Fibroblast of skin of right biceps (primary cell): Measurements from ENCODE around the gene ANKFN1.
"Not testable (repeated sequence)": the region's sequence is repeated elsewhere in the genome, so short reads cannot be mapped to it uniquely, and the experiment has no call there.

ENCODE experiments used
- DNase-seq: peaks from one replicate; pipeline ENCODE4 v3.0.0-alpha.2; 2013

ANKFN1 gene

DNA sequence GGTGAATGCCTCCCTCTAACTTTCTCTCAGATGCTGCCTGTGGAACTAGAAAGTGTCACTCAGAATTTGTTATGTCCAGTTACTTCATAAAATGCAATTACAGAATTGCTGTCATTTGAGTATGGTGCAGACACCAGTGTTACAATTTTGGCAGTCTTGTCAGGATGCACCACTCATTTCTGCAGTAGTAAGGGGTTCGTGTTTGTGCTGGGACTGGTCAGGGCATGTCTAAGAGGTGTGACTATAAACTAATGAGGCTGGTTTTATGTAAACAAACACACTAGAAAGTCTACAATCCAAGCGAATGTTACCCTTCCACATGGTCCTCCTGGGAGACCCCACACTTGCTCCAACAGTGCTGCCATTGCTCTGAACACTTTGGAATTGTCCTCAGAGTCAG is 206.2 kb downstream of the ANKFN1 start:
- no peak for DNase-seq

DNA sequence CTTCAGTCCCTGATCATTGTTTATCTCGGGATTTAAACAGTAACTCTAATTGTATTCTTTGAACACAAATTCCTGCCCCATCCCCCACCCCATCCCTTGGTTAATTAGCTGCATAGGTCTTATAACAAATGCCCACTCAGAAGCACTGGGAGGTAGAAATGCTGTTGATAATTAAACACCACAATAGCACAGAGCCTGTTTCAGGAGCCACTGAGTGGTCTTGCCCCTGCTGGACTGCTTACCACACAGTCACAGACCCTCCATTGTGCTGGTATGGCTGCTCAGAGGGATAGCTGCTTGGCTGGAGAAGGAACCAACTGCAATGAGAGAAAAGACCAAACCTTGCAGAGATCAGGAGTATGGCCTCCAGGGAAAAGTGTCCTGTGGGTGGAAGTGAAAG is 214.1 kb downstream of the ANKFN1 start:
- no peak for DNase-seq

DNA sequence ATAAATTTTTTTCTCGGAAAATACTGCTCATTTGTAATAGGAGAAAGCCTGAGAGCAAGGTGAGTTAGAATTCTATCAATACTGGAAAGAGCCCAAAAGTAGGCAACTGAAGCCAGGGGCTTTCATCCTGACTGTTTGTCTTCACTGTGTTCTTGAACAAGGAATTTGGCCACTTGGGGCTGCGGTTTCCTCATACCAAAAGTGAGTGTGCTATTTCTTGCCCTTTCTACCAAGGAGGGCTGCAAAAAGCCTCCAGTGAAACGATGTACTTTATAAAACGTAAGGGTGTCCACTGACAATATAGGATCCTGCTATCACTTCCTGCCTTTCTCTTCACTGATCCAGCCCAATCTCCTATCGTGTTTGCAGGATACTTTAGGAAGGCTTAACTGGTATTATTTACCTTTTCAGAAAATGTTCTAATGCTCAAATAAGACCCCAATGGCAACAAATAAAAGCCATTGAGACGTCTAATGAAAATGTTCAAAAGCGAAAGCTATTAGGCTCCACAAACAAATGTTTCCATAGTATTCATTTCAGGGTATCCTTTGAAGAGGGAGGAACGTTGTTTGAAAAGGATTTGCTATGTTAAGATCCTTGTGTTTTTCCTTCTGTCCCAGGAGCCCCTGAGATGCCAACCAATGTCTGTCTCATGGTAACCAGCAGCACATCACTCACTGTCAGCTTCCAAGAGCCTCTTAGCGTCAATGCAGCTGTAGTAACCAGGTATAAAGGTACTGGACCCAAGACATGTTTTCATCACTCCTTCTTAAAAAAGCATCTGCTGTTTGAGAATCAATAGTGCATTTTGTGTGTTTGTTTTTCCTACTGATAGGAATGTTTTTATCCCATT is 220.9 kb downstream of the ANKFN1 start:
- no peak for DNase-seq

DNA sequence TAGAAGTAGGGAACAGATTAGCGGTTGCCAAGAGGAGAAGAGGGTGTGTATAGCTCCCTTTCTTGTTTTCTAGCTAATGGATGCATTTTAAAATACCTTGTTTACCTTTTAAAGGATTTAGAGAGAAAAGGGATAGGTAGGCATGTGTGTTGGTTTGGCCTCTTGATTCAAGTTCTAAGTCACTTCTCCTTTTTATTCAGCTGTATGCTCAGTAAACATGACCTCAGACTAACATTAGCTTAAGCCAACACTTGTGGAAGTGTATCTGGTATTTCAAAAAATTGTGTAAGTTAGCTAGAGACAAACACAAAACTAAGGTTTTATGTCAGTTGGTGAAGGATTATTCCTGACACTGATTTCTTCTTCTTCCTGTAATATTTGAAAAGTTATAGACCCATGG is 236.1 kb downstream of the ANKFN1 start:
- DNase-seq: no peak

DNA sequence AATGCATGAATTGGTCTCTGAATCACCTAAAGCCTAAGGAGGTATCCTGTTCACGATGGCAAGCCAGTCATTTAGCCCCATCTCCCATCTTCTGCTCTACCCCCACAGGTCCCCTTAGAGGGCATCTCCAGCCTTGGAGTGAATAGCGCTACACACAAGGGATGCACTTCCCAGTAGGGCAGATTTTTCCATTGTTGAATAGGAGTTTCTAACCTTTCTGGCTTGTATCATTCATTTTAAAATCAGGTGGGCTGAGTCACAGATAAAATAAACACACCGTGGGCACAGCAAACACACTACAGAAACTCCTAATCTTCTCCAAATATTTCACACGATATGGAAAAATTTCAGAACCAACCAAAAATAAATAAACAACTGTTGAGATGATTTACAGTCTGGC is 239.0 kb downstream of the ANKFN1 start:
- DNase-seq: no peak

DNA sequence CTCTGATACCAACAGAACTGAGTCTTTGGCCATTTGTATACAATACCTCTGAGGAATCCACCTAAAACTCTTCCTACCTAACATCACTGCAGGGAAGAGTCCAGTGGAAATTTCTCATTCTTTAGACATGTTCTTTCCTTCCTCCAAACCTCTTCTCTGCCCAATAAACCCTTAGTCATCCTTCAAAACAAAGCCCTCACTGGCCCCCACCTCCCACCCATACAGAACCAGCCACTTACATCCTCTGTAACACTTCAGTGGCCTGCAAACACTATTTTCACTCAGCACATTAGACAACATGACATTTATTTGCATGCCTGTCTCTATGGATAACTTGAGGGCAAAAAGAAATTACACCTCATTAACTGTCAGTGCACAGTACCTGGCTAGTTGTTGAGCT is 239.9 kb downstream of the ANKFN1 start:
- no peak for DNase-seq

DNA sequence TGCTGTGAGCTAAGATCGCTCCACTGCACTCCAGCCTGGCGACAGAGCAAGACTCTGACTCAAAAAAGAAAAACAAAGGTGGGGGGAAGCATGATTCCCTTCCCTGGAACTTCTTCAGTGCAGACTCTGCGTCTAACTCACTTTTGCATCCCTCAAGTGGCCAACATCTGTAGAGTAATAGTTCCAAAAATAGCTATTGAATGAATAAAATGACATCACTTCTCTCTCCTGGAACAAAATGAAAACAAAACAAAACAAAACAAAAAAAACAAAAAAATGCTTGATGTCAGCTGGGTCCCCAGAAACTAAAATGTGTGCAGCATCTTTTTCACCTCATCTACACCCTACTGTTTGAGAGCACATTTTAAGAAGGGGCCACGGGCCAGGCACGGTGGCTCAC is 242.5 kb downstream of the ANKFN1 start:
- DNase-seq: no peak

DNA sequence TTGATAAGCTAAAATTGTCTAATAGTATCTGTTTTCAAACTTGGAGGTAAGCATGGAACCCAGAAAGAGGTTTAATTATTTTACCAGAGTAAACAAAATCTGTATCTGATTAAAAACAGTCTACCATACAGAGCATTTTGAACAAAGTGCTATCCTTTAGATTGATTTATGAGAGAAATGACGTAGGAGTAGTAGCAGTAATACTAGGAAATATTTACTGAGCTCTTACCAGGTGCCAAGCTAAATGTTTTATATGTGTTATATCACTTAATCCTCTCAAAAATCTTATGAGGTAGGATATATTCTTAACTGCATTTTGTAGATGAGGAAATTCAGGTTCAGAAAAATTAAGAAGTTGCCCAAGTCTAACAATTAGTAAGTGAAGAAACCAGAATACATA is 253.8 kb downstream of the ANKFN1 start:
- DNase-seq: no peak

DNA sequence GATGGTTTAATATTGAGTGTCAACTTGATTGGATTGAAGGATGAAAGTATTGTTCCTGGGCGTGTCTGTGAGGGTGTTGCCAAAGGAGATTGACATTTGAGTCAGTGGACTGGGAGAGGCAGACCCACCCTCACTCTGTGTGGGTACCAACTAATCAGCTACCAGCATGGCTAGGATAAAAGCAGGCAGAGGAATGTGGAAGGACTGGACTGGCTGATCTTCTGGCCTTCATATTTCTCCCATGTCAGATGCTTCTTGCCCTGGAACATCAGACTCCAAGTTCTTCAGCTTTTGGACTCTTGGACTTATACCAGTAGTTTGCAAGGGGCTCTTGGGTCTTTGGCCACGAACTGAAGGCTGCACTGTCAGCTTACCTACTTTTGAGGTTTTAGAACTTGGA is 259.1 kb downstream of the ANKFN1 start:
- not testable (repeated sequence) for DNase-seq

DNA sequence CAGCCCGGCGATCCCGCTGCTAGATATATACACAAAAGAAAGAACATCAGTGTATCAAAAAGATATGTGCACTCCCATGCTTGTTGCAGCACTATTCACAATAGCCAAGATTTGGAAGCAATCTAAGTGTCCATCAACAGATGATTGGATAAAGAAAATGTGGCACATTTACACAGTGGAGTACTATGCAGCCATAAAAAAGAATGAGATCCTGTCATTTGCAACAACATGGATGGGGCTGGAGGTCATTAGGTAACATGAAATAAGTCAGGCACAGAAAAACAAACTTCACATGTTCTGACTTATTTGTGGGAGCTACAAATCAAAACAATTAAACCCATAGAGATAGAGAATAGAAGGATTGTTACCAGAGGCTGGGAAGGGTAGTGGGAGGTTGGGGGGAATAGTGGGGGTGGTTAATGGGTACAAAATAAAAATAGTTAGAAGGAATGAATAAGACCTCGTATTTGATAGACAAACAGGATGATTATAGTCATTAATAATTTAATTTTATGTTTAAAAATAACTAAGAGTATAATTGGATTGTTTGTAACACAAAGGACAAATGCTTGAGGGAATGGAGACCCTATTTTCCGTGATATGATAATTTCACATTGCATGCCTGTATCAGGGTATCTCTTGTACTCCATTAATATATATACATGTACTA is 263.5 kb downstream of the ANKFN1 start:
- DNase-seq: no peak

DNA sequence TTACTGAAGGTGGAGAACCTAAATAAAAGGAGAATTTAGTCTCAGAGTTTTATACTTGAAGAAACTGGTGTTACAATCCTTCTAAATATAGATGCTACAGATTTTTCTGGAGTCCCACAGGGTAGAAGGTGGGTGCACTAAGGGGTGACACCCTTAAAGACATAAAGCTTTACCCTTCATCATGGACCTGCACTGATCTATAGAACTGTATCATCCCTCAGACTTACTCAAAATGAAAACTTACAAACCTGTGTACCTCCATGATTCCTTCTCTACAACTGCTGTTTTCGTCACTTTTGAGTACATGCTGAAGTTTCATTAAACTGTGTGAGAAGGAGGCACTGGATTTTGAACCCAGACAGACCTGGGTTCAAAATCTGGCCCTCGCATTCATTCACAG is 270.7 kb downstream of the ANKFN1 start:
- DNase-seq: no peak

DNA sequence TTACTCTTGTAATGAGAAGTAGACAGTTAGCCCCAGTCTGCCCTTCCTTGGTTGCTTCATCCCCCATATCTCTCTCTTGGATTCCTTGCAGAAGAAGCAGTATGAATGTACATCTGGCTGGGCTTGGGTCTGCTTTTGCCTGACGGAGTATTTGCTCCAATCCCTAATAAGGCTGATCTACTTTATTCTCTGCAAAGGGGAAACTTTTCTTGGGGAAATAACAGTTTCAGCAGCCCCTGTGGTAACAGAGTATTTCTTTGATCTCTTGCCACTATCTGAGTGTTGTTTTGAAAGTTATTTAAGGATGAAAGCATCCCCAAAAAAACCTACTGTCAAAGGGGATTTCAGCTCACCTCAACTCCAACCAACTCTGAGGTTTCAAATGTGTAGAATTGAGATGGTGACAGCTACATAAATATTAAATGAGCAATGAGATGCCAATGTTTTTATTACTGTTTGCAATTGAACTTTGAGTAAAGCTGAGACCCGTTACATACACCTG is 271.3 kb downstream of the ANKFN1 start:
- DNase-seq: no peak

DNA sequence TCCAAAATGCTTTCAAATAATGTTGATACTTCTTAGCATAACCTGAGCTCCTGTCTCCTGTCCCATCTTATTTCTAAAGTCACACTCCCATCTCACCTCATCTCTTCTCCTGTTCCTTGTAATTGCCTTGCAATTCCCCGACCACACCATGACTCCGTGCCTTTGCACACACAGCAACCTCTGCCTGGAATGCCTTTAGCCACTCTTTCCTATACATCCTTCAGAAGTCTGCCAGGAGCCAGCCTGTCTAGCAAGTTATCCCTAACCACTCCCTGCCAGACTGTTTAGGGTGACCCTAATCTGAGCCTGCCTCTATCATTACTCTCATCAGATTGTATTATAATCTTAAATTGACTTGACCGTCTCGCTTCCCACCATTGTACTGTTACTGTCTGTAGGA is 272.2 kb downstream of the ANKFN1 start:
- no peak for DNase-seq

DNA sequence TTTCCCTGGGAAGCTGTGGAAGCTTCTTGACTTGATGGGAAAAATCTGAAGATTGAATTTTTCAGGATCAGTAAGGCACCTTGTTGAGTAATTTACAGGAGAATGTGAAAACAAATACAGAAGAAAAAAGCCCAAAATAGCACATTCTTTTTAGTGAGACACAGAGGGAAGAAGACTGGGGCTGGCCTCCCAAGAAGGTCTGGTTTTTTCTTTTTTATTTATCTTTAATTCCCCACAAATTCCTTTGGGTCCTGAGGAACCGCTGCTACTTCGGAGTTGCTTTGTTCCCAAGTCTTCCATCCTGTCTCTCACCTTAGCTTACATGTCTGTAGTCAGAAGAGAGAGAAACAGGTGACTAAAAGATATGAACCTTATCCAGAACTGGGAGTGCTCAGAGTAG is 273.6 kb downstream of the ANKFN1 start:
- no peak for DNase-seq

DNA sequence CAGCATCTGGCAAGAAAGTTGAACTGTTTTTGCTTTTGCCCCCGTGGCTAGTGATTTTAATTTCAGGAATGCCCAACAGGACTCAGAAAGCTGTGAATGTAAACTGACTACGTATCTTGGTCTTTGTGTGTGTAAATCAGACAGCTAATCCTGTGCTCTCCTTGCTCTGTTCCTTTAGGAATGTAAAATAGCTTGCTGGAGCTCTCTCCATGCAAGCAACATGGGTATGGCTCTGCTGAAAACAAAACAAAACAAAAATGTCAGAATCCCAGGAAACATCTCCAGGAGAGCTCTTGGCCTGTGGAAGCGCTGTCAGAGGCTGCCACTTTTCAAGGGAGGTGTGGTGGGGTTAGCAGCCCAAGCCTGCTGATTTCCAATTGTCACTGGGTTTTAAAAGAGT is 278.5 kb downstream of the ANKFN1 start:
- no peak for DNase-seq

DNA sequence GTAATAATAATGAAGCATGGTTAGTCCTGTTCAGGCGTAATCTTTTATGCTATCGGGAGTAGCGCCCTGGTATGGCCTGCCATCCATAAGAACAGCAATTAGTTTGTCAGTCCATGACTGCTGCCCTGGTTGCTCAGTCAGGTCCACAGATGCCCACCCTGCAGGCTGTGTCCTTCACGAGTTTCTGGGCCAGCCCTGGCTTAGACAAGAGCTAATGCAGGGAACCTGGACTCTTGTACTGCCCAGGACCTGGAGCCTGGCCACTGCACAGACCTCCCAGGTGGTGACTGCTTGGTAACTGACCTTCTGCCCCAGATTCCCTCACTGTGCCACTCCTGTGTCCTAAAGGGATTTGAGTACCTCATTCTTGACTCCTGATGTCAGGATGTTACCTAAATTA is 279.2 kb downstream of the ANKFN1 start:
- DNase-seq: no peak

DNA sequence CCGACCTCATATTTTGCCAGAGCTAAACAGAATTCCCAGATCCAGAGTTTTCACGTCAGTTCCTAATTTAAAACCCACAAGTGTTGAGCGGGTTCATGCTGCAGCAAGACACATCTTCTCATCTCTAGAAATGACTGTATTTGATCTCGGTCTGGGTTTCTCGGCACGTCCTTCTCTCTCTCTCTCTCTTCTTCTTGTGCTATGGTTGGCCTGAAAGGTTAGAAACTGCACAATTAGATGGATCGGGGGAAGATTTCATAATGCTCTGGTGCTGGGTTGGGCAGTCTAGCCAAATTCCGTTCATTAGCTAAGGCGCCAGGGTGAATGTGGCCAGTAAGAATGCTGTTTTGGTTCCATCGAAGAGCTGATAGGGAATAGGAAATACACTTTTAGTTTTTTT is 281.3 kb downstream of the ANKFN1 start:
- DNase-seq: peak; percentile 27

DNA sequence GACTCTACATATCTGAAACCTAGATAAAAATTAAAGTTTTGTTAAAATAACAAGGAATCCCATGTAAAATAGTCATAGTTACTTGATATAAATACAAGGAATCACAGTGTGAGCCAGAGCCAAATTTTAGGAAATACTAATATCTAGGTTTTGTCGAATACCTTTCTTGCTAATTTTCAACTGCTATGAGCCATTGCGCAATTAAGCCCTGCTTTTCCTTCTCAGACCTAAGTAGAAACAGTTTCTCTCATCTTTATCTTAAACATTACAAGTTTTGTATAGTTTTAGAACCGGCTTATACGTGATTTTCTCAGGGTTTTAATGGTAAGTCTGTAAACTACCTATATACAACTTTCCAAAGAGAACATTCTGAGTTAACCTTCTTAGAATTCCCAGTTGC is 282.9 kb downstream of the ANKFN1 start:
- no peak for DNase-seq

DNA sequence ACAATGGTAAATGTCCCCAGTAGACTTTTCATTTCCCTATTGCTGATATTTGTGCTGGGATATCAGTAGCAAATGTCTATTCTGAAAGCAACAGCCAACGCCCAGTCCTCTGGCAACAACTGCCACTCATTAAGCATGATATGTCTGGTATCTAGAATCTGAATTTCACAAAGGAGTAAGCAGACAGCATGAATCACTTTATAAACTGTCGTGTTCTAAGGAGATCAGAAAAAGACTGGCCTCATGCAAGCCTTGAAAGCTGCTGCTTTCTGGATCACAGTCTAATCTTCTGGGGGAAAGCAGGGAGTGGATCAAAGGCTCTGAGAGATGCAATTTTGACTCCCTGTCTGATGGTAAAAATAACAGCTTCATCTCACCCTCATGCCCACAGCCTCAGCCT is 287.1 kb downstream of the ANKFN1 start:
- peak; percentile 71 for DNase-seq

DNA sequence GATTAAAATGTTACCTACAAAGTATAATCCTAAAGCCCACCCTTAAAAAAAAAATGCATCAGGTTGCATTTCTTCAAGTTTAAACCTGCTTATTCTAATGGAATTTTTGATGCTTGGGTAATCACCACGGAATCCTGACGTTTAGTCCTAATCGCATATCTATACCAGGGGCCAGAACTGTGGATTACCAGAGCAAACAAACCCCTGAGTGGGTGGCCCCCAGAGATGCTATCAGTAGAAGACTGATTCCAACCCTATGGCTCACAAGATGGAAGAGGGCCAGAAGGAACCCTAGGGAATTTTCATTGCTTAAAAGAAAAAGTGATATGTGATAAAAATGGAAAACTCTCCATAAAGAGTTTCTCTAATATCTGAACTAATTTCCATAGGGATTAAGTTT is 288.0 kb downstream of the ANKFN1 start:
- DNase-seq: peak; percentile 95

DNA sequence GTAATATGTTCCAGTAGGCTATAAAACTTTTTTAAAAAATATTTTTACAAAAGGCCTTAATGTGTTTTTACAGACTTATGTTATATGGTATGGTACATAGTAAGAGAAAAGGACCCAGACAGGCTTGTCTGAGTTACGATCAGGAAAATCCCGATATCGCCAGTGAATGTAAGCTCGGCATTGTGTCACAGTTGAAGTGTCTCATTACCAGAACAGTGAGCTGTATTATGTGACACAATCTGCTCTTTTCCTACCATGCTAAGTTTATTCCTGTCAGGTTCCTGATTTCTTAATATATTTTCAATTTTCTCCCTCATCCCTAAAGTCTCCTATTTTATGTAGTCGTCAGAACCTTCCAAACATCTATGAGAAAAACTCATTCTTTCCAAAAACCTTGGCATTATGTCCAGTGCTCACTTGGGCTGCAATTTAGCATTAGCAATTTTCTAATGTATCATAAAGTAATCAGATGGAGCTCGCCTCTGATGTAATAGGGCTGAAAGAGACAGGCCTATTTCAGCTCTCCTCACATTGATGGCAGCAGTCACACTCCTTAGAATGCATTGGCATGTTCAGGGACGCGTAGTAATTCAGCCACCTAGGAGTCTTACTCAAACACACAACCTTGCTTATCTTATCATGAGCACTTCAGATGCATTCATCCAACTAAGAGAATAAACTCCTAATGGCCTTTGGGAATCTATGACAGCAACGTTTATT is 292.6 kb downstream of the ANKFN1 start:
- DNase-seq: no peak

DNA sequence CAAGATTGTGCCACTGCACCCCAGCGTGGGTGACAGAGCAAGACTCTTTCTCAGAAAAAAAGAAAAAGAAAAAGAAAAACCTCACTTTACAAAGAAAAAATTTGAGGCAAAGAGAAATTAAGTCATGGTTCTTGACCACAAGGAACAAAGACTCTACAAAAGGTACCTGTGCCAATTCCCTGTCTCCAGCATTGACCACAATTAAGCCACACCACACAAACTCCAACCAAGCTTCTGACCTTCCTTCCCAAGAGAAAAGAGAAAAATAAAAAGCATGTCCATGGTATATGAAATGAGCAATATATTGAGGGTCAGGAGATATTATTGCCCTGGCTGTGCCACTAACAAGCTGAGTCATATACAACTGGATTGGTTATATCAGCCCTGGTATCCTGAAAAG is 293.9 kb downstream of the ANKFN1 start:
- peak; percentile 25 for DNase-seq

DNA sequence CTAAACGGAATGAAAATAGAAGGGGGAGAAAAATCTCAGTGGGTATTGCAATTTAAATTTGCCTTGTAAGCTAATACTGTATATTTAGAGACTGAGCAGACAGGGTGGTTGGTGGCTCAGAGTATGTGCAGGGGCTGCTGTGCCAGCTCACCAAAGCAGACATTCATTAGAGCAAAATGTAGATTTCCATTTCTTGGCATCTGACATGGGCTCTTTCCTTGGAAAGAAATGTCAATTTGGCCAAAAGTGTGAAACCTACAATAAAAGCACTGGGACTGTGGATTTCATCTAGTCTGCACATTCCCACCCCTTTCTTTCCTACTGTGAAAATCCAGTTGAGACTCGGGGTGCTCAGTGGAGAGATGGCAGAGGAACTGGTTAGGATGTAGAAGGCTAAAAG is 295.1 kb downstream of the ANKFN1 start:
- no peak for DNase-seq

DNA sequence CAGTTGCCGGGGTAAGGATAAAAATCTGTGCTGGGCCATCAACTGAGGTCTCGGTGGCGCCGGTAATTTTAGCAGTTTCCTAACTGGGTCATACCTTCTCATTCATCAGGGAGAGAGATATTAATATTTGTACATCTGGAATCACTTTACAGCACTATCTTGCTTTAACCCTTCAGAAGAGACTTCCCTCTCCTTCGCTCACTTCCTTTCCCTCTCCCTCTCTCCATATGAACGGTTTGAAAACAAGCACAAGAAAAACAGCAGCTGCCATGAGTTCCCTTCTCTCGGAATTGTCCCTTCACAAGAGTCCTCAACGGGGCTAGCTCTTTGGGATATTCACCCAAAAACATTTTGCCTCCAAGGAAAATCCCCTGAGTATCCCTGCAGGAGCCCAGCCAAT is 295.9 kb downstream of the ANKFN1 start:
- DNase-seq: no peak
